Measurements from ENCODE around the gene WDR27. TPM values are rescaled to one million over a fixed set of nuclear protein-coding genes. Genes with fewer than 3 reads are reported as not detected.

The WDR27 gene
- total RNA-seq, 2 donors from 2014 or later = 45.0 to 46.1 TPM

- no peak for ATAC-seq (replicated peaks in 1 of 2)
- DNase-seq = no peak
- Mint-ChIP-seq H3K4me1 (ENCODE audit: low read depth) (peaks cover 19% of the 10 kb centered on the region), H3K27me3 (ENCODE audit: low read depth) (peaks cover 10% of the 10 kb centered on the region), H3K27ac (no peak overlapping the region), H3K36me3 (ENCODE audit: insufficient read depth in 2 of 2) (no peaks in the 10 kb centered on the region), H3K4me3 (no peak overlapping the region), H3K9me3 (no peaks in the 10 kb centered on the region)
Measured at GRCh38 chr6:169571123-169571962, 130.5 kb downstream of the WDR27 start.

DNA sequence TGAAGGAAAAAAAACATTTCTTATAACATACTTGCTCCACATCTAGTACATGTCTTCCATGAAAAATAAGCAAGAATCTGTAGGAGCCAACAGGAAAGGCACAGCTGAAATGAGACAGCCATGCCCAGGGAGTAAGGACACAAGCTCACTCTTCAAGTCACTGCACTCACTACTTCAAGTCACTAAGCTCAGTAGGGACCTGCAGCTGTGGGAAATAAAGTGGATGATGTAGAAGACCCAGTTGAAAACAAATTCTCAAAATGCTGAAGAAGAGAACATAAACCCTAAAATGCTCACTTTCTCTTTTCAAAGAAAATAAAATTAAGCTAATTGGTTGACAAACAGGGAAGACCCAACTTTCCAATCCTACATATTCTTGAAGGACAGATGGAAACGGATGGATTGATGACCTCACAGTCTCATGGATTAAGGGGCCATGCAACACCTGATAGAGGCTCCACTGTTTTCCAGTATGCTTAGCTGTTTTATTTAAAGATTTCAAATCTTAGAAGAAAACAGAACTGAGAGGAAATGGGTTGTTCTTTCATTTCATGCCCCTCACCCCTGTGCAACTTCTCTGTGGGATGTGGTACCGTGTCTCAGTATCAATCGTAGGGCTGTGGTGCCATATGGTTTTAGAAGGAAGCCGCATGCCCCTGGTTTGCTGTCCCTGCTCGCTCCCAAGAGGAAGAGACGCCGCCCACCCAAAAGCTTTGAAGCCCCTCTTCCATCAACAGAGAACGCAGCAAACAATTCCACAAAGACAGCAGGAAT is 133.3 kb downstream of the WDR27 start:
- Mint-ChIP-seq H3K9me3 (no peaks in the 10 kb centered on the region), H3K27ac (peak overlapping the region; percentile 18), H3K27me3 (ENCODE audit: low read depth) (peaks cover 10% of the 10 kb centered on the region), H3K4me1 (ENCODE audit: low read depth) (peaks cover 19% of the 10 kb centered on the region), H3K4me3 (no peak overlapping the region), H3K36me3 (ENCODE audit: insufficient read depth in 2 of 2) (no peaks in the 10 kb centered on the region)
- ATAC-seq (replicated peaks in 1 of 2) (peak; percentile 60 to 84), DNase-seq (peak in 1 of 2 donors; percentile 14)

- peaks cover 16% of the 10 kb centered on the region for H3K27me3 Mint-ChIP-seq (ENCODE audit: low read depth)
- no peak for ATAC-seq (replicated peaks in 1 of 2)
- no peaks in the 10 kb centered on the region for H3K36me3 Mint-ChIP-seq (ENCODE audit: insufficient read depth in 2 of 2)
- H3K27ac Mint-ChIP-seq = no peak overlapping the region
- H3K9me3 Mint-ChIP-seq = no peaks in the 10 kb centered on the region
- DNase-seq = no peak
- no peak overlapping the region for H3K4me3 Mint-ChIP-seq
- H3K4me1 Mint-ChIP-seq (ENCODE audit: low read depth) = peaks cover 19% of the 10 kb centered on the region
Measured at GRCh38 chr6:169567819-169568218, 134.0 kb downstream of the WDR27 start.

GRCh38 chr6:169566961-169567750 is 134.7 kb downstream of the WDR27 start:
- Mint-ChIP-seq H3K27me3 (ENCODE audit: low read depth) (peaks cover 23% of the 10 kb centered on the region), H3K9me3 (no peaks in the 10 kb centered on the region), H3K4me3 (no peak overlapping the region), H3K27ac (no peak overlapping the region), H3K36me3 (ENCODE audit: insufficient read depth in 2 of 2) (peaks cover 0 to 5% of the 10 kb centered on the region in 2 donors), H3K4me1 (ENCODE audit: low read depth) (peaks cover 19% of the 10 kb centered on the region)
- ATAC-seq (replicated peaks in 1 of 2) = no peak
- DNase-seq = no peak

DNA sequence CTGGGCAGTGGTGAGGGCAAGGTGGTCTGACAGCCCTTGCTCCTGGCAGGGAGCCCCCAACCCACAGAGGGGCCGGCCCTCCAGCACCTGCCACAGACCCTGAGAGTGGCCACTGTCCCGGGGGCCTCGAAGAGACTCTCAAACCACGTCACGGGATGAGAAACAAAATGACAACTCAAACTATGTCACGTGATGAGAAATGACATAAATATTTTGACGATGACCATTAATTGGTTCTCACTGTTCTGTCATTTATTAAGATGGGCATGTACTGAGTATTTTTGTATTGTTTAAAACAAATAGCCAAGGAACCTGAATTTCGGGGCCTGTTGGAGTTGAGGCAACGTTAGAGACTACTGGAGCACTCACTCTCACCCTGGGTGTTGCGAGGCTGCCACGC is 135.5 kb downstream of the WDR27 start:
- ATAC-seq (replicated peaks in 1 of 2) = no peak
- H3K36me3 Mint-ChIP-seq (ENCODE audit: insufficient read depth in 2 of 2) = peaks cover 0 to 11% of the 10 kb centered on the region in 2 donors
- H3K27ac Mint-ChIP-seq = no peak overlapping the region
- DNase-seq = no peak
- H3K27me3 Mint-ChIP-seq (ENCODE audit: low read depth) = peaks cover 31% of the 10 kb centered on the region
- H3K4me1 Mint-ChIP-seq (ENCODE audit: low read depth) = peaks cover 19% of the 10 kb centered on the region
- no peaks in the 10 kb centered on the region for H3K9me3 Mint-ChIP-seq
- no peak overlapping the region for H3K4me3 Mint-ChIP-seq

DNA sequence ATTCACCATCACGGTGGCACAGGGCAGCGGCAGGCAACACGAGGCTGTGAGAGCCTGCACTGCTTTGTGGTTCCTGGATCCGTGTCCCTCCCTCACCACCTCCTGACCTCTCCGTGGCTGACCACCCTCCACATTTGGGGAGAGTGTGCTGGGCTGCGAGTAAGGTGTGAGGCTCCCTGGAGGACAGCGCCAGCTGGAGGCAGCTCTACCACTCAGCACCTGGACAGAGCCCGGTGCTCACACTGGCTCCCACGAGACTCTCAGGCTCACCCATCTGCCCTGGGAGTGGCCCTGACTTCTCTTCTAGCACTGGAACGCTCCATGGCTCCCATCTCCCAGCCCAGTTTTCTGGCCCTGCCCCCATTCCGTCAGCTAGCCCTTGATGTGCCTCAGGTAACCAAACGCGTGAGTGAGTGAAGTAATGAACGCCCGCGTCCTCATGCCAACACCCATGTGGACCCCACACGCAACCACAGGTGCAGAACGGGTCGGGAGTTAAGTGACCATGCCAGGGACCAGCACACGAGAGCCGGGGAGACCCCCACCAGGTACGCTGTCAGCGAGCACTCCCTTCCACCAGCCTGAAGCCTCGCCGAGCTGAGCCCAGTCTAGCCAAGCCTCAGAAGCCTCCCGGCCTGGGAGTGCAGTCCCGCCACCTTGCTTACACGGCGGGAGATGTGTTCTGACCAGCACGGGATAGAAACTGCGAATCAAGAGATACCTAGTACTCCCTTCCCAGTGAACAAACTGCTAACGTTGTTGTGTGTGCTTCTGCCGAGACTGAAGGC is 137.2 kb downstream of the WDR27 start:
- DNase-seq (no peak), ATAC-seq (replicated peaks in 1 of 2) (no peak)
- Mint-ChIP-seq H3K27ac (no peak overlapping the region), H3K9me3 (peaks cover 0 to 2% of the 10 kb centered on the region in 2 donors), H3K27me3 (ENCODE audit: low read depth) (peaks cover 44% of the 10 kb centered on the region), H3K4me3 (no peak overlapping the region), H3K4me1 (ENCODE audit: low read depth) (peaks cover 19% of the 10 kb centered on the region), H3K36me3 (ENCODE audit: insufficient read depth in 2 of 2) (peaks cover 0 to 18% of the 10 kb centered on the region in 2 donors)

- ATAC-seq (replicated peaks in 1 of 2) (no peak), DNase-seq (no peak)
- H3K9me3 Mint-ChIP-seq = peaks cover 0 to 2% of the 10 kb centered on the region in 2 donors
- no peak overlapping the region for H3K27ac Mint-ChIP-seq
- H3K4me1 Mint-ChIP-seq (ENCODE audit: low read depth) = peaks cover 10% of the 10 kb centered on the region
- H3K36me3 Mint-ChIP-seq (ENCODE audit: insufficient read depth in 2 of 2) = peaks cover 0 to 25% of the 10 kb centered on the region in 2 donors
- peaks cover 52% of the 10 kb centered on the region for H3K27me3 Mint-ChIP-seq (ENCODE audit: low read depth)
- H3K4me3 Mint-ChIP-seq = no peak overlapping the region
Measured at GRCh38 chr6:169561665-169562064, 140.2 kb downstream of the WDR27 start.

- Mint-ChIP-seq H3K4me1 (ENCODE audit: low read depth) (peaks cover 22% of the 10 kb centered on the region), H3K36me3 (ENCODE audit: insufficient read depth in 2 of 2) (peaks cover 2 to 27% of the 10 kb centered on the region in 2 donors), H3K27ac (no peak overlapping the region), H3K4me3 (no peak overlapping the region), H3K9me3 (peaks cover 0 to 2% of the 10 kb centered on the region in 2 donors), H3K27me3 (ENCODE audit: low read depth) (peaks cover 68% of the 10 kb centered on the region)
- ATAC-seq (replicated peaks in 1 of 2) = no peak
- DNase-seq = no peak
Measured at GRCh38 chr6:169559592-169559991, 142.2 kb downstream of the WDR27 start.

DNA sequence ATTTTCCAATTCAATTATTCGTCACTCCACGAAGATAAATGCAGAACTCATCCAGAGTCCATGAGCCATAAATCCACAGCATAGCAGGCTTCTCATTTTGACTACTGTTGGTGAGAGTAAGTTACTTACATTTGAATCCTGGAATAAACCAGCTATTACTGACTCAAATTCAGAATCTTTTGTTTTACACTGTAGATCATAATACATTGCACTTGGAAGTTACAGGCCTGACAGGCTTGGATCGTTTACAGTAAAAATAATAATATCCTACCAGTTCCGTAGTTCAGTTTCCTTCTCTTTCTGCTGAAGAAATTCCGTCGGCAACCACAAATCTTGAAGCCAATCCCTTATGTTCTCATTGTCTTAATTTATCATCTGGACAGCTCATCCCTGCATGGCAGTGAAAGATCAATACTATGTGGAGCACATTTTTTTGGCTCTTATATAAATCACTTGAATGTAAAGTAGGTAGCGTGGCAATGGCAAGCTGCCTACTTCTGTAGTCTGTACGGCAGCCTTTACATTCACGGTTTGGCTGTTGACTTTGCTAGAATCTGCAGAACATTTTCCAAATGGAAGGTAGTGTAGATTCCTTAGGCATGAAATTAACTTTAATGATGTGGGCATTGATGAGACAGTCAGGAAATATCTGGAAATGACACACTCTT is 142.9 kb downstream of the WDR27 start:
- Mint-ChIP-seq H3K27ac (no peak overlapping the region), H3K9me3 (peaks cover 0 to 2% of the 10 kb centered on the region in 2 donors), H3K4me1 (ENCODE audit: low read depth) (peaks cover 22% of the 10 kb centered on the region), H3K27me3 (ENCODE audit: low read depth) (peaks cover 71% of the 10 kb centered on the region), H3K36me3 (ENCODE audit: insufficient read depth in 2 of 2) (peaks cover 2 to 27% of the 10 kb centered on the region in 2 donors), H3K4me3 (no peak overlapping the region)
- no peak for ATAC-seq (replicated peaks in 1 of 2)
- no peak for DNase-seq

GRCh38 chr6:169558378-169558773 is 143.5 kb downstream of the WDR27 start:
- Mint-ChIP-seq H3K4me1 (ENCODE audit: low read depth) (peaks cover 22% of the 10 kb centered on the region), H3K4me3 (no peak overlapping the region), H3K9me3 (peaks cover 0 to 2% of the 10 kb centered on the region in 2 donors), H3K36me3 (ENCODE audit: insufficient read depth in 2 of 2) (peaks cover 2 to 27% of the 10 kb centered on the region in 2 donors), H3K27me3 (ENCODE audit: low read depth) (peaks cover 76% of the 10 kb centered on the region), H3K27ac (no peak overlapping the region)
- ATAC-seq (replicated peaks in 1 of 2) (no peak), DNase-seq (no peak)

GRCh38 chr6:169557887-169558286 is 143.9 kb downstream of the WDR27 start:
- H3K4me3 Mint-ChIP-seq = no peak overlapping the region
- H3K36me3 Mint-ChIP-seq (ENCODE audit: insufficient read depth in 2 of 2) = peaks cover 2 to 27% of the 10 kb centered on the region in 2 donors
- no peak overlapping the region for H3K27ac Mint-ChIP-seq
- H3K4me1 Mint-ChIP-seq (ENCODE audit: low read depth) = peaks cover 22% of the 10 kb centered on the region
- H3K27me3 Mint-ChIP-seq (ENCODE audit: low read depth) = peaks cover 76% of the 10 kb centered on the region
- H3K9me3 Mint-ChIP-seq = peaks cover 0 to 2% of the 10 kb centered on the region in 2 donors
- DNase-seq (no peak), ATAC-seq (replicated peaks in 1 of 2) (no peak)

All from activated T-cell treated with anti-CD3 and anti-CD28 coated beads, Interleukin-2, amount 50 U/mL, for 72 hours (primary cell).